Lower leg skin (tissue), 3 donors: ENCODE measurements around the gene ISG15.

Experiments used
- CTCF ChIP-seq, 3 donors: fragments of 450-650 bp; IDR thresholded peaks; one replicate each; pipeline ENCODE4 v1.5.1; 2016; ENCODE audit warnings: antibody characterized with exemption in 3 of 3, mild to moderate bottlenecking in 3 of 3, moderate library complexity in 2 of 3
- POLR2A ChIP-seq, 2 donors: fragments of 450-650 bp; IDR thresholded peaks; one replicate each; pipeline ENCODE4 v1.6.1; 2016 to 2017; ENCODE audit warnings: antibody characterized with exemption in 2 of 2, mild to moderate bottlenecking in 1 of 2, moderate library complexity in 1 of 2

GRCh38 chr1:1053022-1053421 lies 39.7 kb downstream of the ISG15 start:
- no peak for TF ChIP-seq CTCF (IDR thresholded peaks at IDR 0.05)
- no peak for TF ChIP-seq POLR2A (IDR thresholded peaks at IDR 0.05)
